Astrocyte of the spinal cord (primary cell): ENCODE data around the gene IRX3.

Source experiments
- DNase-seq: peaks from one replicate; pipeline ENCODE4 v3.0.0; 2011; ENCODE audit warnings: low read depth, low spot score
- H3K4me3 ChIP-seq: 2 replicates; pipeline ENCODE4 v1.5.1; 2011; ENCODE audit warnings: low read depth, mild to moderate bottlenecking, low read length, moderate library complexity
- in situ Hi-C: cut with HindIII; loops from 2 replicates; pipeline ENCODE4 v1.10.0; 2017; ENCODE audit warnings: low sequenced_read_pairs
- TF ChIP-seq, protein P1 (sequence below): IDR thresholded peaks from 2 replicates; pipeline ENCODE4 v1.5.1; 2012; ENCODE audit warnings: low read depth, mild to moderate bottlenecking, low read length, inconsistent platforms

Gene IRX3

DNA sequence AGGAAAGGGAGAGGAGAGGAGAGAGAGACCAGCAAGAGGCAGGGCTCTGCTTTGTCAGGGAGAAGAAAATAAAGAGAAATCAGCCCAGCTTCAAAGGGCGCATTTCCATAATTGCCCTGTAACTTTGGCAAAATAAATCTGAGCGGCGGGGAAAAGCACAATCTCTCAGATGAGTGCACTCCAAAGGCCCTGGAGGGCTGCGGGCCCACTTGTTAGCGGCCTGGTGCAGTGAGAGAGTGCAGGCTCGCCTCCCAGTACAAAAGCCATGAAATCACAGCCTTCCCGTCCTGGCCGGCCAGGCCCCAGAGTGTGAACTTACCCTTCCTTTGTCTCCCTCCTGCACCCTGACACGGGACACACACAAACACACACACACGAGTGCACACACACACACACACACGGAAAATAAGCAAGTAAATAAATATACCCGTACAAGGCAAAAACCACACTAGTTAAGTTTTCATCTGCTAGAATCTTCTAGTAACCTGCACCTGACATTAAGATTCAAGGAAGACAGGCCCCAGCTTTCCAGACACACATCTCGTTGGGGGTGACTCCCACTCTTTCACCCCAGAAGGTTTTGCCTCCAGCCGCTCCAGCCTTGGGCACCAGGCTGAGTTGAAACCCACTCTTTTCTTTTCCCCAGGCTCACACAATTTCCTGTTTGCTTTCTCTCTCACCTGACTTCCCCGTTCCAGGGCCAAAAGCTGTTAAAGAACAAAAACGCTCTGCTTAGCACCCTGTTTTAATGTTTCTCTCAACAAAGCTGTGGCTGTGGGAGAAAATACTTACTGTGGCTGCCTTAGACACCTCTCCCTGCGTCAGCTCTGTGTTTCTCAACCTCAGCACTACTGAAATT is 8.5 kb downstream of the IRX3 start:
- DNase-seq: no peak
- no peak overlapping the region for H3K4me3 ChIP-seq
- TF ChIP-seq, protein P1, sequence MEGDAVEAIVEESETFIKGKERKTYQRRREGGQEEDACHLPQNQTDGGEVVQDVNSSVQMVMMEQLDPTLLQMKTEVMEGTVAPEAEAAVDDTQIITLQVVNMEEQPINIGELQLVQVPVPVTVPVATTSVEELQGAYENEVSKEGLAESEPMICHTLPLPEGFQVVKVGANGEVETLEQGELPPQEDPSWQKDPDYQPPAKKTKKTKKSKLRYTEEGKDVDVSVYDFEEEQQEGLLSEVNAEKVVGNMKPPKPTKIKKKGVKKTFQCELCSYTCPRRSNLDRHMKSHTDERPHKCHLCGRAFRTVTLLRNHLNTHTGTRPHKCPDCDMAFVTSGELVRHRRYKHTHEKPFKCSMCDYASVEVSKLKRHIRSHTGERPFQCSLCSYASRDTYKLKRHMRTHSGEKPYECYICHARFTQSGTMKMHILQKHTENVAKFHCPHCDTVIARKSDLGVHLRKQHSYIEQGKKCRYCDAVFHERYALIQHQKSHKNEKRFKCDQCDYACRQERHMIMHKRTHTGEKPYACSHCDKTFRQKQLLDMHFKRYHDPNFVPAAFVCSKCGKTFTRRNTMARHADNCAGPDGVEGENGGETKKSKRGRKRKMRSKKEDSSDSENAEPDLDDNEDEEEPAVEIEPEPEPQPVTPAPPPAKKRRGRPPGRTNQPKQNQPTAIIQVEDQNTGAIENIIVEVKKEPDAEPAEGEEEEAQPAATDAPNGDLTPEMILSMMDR: no peak
- in situ Hi-C loops: loop anchor here (25.0 kb wide), 1 partner anchor 659 kb away; the partner anchor contains the start of gene IRX5

DNA sequence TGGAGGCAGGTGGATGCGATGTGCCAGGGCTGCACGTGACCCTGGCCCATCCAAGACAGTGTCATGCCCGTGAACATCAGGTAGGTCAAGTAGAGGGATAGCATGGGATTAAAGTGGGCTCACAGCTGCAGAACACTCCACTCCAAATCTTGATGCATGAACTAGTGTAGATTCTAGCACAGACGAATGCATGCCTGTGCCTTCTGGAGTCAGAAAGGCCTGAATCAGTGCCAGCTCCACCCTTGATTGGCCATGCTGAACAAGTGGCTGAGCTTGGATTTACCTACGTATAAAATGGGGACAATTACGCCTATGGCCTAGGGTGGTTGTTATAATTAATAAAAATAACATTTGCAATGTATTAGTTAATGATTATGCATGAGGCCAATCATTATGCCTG is 10.6 kb downstream of the IRX3 start:
- TF ChIP-seq, protein P1: no peak
- in situ Hi-C loops: loop anchor here (25.0 kb wide), 1 partner anchor 661 kb away; the partner anchor contains the start of gene IRX5
- H3K4me3 ChIP-seq: no peak overlapping the region
- no peak for DNase-seq

GRCh38 chr16:54273566-54273965 is 13.0 kb downstream of the IRX3 start:
- H3K4me3 ChIP-seq: no peak overlapping the region
- TF ChIP-seq, protein P1: no peak
- no peak for DNase-seq
- in situ Hi-C loops: no loop called here

GRCh38 chr16:54270711-54271110 is 15.9 kb downstream of the IRX3 start:
- in situ Hi-C loops: no loop called here
- DNase-seq: no peak
- H3K4me3 ChIP-seq: no peak overlapping the region

GRCh38 chr16:54269461-54269860 is 17.1 kb downstream of the IRX3 start:
- DNase-seq: no peak
- in situ Hi-C loops: no loop called here
- TF ChIP-seq, protein P1: no peak
- no peak overlapping the region for H3K4me3 ChIP-seq

More at GRCh38 chr16:54270711-54271110, 15.9 kb downstream of the IRX3 start:
- TF ChIP-seq, protein P1: no peak

GRCh38 chr16:54268766-54269165 is 17.8 kb downstream of the IRX3 start:
- TF ChIP-seq, protein P1: no peak
- H3K4me3 ChIP-seq: no peak overlapping the region
- in situ Hi-C loops: no loop called here
- no peak for DNase-seq
